Mesothelial cell of epicardium (in vitro differentiated cells): Measurements from ENCODE around the gene YEATS2. TPM values are rescaled to one million over a fixed set of nuclear protein-coding genes. Genes with fewer than 3 reads are reported as not detected.

Experiments
- DNase-seq, 2 experiments: peaks; one replicate each; pipeline ENCODE4 v3.0.0; 2021; ENCODE audit warnings: low spot score in 2 of 2; ENCODE audit not compliant: unreplicated experiment in 2 of 2
- H3K27ac Mint-ChIP-seq: 2 replicates; pipeline ENCODE4 v1.8.0; 2021; ENCODE audit warnings: mixed read lengths
- H3K27me3 Mint-ChIP-seq: 2 replicates; pipeline ENCODE4 v1.8.0; 2021; ENCODE audit warnings: low read depth, mixed read lengths
- H3K36me3 Mint-ChIP-seq: 2 replicates; pipeline ENCODE4 v1.8.0; 2021; ENCODE audit warnings: mixed read lengths
- H3K4me1 Mint-ChIP-seq: 2 replicates; pipeline ENCODE4 v1.8.0; 2021; ENCODE audit warnings: mixed read lengths
- H3K4me3 Mint-ChIP-seq: 2 replicates; pipeline ENCODE4 v1.8.0; 2021; ENCODE audit warnings: mild to moderate bottlenecking, moderate library complexity, mixed read lengths
- H3K9me3 Mint-ChIP-seq: 2 replicates; pipeline ENCODE4 v1.8.0; 2021; ENCODE audit warnings: mixed read lengths
- total RNA-seq: library from RNA; stranded (reverse); gene quantifications from 3 replicates; pipeline ENCODE4 v1.2.1, GENCODE V29; 2021
- TF ChIP-seq, protein P1 (sequence below): fragments of 200-600 bp; sonication (generic); IDR thresholded peaks from one replicate; pipeline ENCODE4 v1.5.0; 2021; ENCODE audit warnings: antibody characterized with exemption; ENCODE audit not compliant: unreplicated experiment

YEATS2 gene
- 65.5 to 72.7 TPM (median 66.0 TPM) in 3 replicates for total RNA-seq

DNA sequence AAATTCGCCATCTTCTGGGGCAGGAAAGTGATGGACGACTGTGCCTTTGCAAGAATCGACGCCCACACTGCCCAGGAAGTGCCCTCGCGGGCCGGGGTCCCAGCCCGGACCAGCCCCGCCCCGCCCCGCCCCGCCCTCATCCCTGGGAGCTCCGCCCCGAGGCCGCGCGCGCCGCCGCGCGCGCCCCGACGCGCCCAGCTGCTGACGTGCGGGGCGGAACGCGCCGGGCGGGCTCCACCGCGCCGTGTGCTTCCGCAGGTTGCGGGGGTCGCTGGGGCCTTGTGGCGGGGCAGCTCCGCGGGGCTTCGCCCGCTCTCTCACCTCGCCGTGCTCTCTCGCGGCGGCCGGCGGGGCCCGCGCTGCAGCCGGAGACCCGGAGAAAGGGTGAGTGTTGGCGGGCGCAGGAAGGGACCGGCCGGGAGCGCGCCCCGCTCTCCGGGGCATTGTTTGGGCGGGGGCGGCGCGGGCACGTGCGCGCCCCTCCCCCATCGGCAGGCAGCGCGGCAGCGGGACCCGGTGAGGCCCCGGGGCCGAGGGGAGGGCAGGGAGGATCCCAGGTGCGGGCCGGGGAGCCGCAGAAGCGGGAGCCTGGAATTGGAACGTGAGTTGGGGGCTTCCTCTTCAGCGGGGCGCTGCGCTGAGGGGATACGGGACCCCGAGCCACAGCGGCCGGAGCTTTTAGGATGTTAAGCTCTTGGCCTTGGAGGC, at the start of gene YEATS2:
YEATS2 (plus strand) TSS at position 188 of the 708 bp plus-strand sequence. CDS start 17,366 bp downstream, outside the sequence.
- Mint-ChIP-seq H3K9me3 (no peaks in the 10 kb centered on the region), H3K4me3 (peak within 1 kb of the TSS; percentile 73), H3K4me1 (peaks cover 43% of the 10 kb centered on the region), H3K27me3 (no peaks in the 10 kb centered on the region), H3K36me3 (peaks cover 4% of the 10 kb centered on the region), H3K27ac (peak within 1 kb of the TSS; percentile 83)
- TF ChIP-seq, protein P1, sequence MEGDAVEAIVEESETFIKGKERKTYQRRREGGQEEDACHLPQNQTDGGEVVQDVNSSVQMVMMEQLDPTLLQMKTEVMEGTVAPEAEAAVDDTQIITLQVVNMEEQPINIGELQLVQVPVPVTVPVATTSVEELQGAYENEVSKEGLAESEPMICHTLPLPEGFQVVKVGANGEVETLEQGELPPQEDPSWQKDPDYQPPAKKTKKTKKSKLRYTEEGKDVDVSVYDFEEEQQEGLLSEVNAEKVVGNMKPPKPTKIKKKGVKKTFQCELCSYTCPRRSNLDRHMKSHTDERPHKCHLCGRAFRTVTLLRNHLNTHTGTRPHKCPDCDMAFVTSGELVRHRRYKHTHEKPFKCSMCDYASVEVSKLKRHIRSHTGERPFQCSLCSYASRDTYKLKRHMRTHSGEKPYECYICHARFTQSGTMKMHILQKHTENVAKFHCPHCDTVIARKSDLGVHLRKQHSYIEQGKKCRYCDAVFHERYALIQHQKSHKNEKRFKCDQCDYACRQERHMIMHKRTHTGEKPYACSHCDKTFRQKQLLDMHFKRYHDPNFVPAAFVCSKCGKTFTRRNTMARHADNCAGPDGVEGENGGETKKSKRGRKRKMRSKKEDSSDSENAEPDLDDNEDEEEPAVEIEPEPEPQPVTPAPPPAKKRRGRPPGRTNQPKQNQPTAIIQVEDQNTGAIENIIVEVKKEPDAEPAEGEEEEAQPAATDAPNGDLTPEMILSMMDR, result no peak
- peak; percentile 48 to 71 for DNase-seq

DNA sequence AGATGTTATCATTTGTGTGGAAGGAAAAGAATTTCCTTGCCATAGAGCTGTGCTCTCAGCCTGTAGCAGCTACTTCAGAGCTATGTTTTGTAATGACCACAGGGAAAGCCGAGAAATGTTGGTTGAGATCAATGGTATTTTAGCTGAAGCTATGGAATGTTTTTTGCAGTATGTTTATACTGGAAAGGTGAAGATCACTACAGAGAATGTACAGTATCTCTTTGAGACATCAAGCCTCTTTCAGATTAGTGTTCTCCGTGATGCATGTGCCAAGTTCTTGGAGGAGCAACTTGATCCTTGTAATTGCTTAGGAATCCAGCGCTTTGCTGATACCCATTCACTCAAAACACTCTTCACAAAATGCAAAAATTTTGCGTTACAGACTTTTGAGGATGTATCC, 47.0 kb upstream of the YEATS2 start:
- Mint-ChIP-seq H3K27ac (no peak overlapping the region), H3K27me3 (no peaks in the 10 kb centered on the region), H3K4me3 (no peak overlapping the region), H3K36me3 (peaks cover 62% of the 10 kb centered on the region), H3K9me3 (peaks cover 43% of the 10 kb centered on the region), H3K4me1 (no peaks in the 10 kb centered on the region)
- TF ChIP-seq, protein P1, result no peak
- DNase-seq, result no peak

GRCh38 chr3:183653209-183654064, 44.2 kb upstream of the YEATS2 start:
- Mint-ChIP-seq H3K4me1 (no peaks in the 10 kb centered on the region), H3K27ac (no peak overlapping the region), H3K4me3 (no peak overlapping the region), H3K9me3 (peaks cover 55% of the 10 kb centered on the region), H3K36me3 (peaks cover 73% of the 10 kb centered on the region), H3K27me3 (no peaks in the 10 kb centered on the region)
- TF ChIP-seq, protein P1, result no peak
- DNase-seq, result no peak

GRCh38 chr3:183654727-183655126, 42.9 kb upstream of the YEATS2 start:
- peaks cover 49% of the 10 kb centered on the region for H3K9me3 Mint-ChIP-seq
- no peak for DNase-seq
- no peak overlapping the region for H3K4me3 Mint-ChIP-seq
- peaks cover 75% of the 10 kb centered on the region for H3K36me3 Mint-ChIP-seq
- TF ChIP-seq, protein P1, result no peak
- no peaks in the 10 kb centered on the region for H3K4me1 Mint-ChIP-seq
- H3K27ac Mint-ChIP-seq, result no peak overlapping the region
- H3K27me3 Mint-ChIP-seq, result no peaks in the 10 kb centered on the region

- TF ChIP-seq, protein P1, result no peak
- peaks cover 52% of the 10 kb centered on the region for H3K36me3 Mint-ChIP-seq
- no peak overlapping the region for H3K27ac Mint-ChIP-seq
- H3K4me1 Mint-ChIP-seq, result peaks cover 6% of the 10 kb centered on the region
- H3K9me3 Mint-ChIP-seq, result peaks cover 10% of the 10 kb centered on the region
- no peak overlapping the region for H3K4me3 Mint-ChIP-seq
- H3K27me3 Mint-ChIP-seq, result no peaks in the 10 kb centered on the region
- DNase-seq, result no peak
Observed at GRCh38 chr3:183662099-183662498, 35.5 kb upstream of the YEATS2 start.
